ENCODE data around the gene RBM8A. TPM values are rescaled to one million over a fixed set of nuclear protein-coding genes. Genes with fewer than 3 reads are reported as not detected.
A peak's percentile ranks its signal among the peaks of the same experiment; 100 is the strongest.
"Not testable (repeated sequence)": the region's sequence is repeated elsewhere in the genome, so short reads cannot be mapped to it uniquely, and the experiment has no call there.

Gene RBM8A
- total RNA-seq, 1 donor from 2014 or later: 173 TPM

DNA sequence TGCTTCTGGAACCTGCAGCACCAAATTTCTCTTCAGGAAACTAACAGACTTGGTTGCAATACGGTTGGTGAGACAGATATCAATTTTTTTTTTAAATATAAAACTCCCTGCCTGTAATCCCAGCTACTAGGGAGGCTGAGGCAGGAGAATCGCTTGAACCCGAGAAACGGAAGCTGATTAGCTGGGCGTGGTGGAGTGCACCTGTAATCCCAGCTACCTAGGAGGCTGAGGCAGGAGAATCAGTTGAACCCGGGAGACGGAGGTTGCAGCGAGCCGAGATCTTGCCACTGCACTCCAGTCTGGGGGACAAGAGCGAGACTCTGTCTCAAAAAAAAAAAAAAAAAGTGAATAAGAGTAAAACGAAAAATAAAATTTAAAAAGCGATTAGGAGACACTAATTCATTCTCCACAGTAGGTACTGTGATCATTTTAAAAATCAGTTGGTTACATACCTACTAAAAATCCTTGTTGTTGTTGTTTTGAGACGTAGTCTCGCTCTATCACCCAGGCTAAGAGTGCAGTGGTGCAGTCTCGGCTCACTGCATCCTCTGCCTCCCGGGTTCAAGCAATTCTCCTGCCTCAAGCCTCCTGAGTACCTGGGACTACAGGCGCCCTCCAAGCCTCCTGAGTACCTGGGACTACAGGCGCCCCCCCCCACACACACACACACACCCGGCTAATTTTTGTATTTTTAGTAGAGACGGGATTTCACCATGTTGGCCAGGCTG is 796 bp upstream of the RBM8A start:
- no peak for DNase-seq (ENCODE audit: low read depth)
- Histone ChIP-seq H3K4me3 (ENCODE audit: low read depth, low read length) (peak overlapping the region; percentile 61), H3K36me3 (ENCODE audit: control insufficient read depth, insufficient read depth, low read length) (no peaks in the 10 kb centered on the region), H3K27me3 (ENCODE audit: control insufficient read depth, insufficient read depth, low read length) (no peaks in the 10 kb centered on the region)
- TF ChIP-seq, protein P1, sequence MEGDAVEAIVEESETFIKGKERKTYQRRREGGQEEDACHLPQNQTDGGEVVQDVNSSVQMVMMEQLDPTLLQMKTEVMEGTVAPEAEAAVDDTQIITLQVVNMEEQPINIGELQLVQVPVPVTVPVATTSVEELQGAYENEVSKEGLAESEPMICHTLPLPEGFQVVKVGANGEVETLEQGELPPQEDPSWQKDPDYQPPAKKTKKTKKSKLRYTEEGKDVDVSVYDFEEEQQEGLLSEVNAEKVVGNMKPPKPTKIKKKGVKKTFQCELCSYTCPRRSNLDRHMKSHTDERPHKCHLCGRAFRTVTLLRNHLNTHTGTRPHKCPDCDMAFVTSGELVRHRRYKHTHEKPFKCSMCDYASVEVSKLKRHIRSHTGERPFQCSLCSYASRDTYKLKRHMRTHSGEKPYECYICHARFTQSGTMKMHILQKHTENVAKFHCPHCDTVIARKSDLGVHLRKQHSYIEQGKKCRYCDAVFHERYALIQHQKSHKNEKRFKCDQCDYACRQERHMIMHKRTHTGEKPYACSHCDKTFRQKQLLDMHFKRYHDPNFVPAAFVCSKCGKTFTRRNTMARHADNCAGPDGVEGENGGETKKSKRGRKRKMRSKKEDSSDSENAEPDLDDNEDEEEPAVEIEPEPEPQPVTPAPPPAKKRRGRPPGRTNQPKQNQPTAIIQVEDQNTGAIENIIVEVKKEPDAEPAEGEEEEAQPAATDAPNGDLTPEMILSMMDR (IDR thresholded peaks at IDR 0.05; ENCODE audit: insufficient read depth, low read length, poor library complexity, severe bottlenecking): no peak

DNA sequence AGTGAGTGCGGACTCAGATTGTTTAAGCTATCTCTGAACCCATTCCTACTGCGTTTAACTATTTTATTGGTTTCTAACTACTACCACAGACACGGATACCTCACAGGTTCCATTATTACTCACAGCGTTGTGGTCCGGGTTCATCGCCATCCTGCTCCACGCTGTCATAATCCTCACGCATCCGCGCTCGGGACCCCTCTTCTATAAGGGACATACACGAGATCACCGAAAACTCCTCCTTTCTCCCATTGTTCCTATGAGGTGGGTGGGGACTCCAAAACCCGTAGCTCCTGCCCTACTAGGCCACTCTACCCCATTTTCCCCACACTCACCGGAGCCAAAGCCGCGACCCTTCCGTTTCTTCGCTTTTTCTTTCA is 610 bp downstream of the RBM8A start:
- H3K36me3 ChIP-seq (ENCODE audit: control insufficient read depth, insufficient read depth, low read length): no peaks in the 10 kb centered on the region
- TF ChIP-seq, protein P1 (IDR thresholded peaks at IDR 0.05; ENCODE audit: insufficient read depth, low read length, poor library complexity, severe bottlenecking): no peak
- no peak for DNase-seq (ENCODE audit: low read depth)
- peak overlapping the region; percentile 61 for H3K4me3 ChIP-seq (ENCODE audit: low read depth, low read length)
- no peaks in the 10 kb centered on the region for H3K27me3 ChIP-seq (ENCODE audit: control insufficient read depth, insufficient read depth, low read length)

DNA sequence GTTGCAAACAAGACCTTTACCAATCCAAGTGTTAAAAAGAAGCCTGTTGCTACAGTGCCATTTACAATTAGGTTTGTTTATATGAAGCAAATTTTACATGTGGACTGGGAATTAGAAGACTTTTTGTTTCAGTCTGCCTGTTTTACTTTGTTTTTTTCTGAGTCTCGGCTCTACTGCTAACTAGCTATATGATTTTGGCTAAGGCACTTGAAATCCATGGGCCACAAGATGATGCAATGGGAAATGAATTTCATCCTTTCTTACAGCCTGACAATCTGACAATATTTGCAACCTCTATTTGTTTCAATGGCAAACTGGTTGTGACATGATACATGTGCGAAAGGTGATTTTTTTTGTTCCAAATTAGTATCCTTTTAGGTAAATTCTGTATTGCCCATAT is 5.0 kb downstream of the RBM8A start:
- no peak overlapping the region for H3K4me3 ChIP-seq (ENCODE audit: low read depth, low read length)
- no peak for DNase-seq (ENCODE audit: low read depth)
- no peaks in the 10 kb centered on the region for H3K27me3 ChIP-seq (ENCODE audit: control insufficient read depth, insufficient read depth, low read length)
- TF ChIP-seq, protein P1 (IDR thresholded peaks at IDR 0.05; ENCODE audit: insufficient read depth, low read length, poor library complexity, severe bottlenecking): no peak
- H3K36me3 ChIP-seq (ENCODE audit: control insufficient read depth, insufficient read depth, low read length): no peaks in the 10 kb centered on the region

DNA sequence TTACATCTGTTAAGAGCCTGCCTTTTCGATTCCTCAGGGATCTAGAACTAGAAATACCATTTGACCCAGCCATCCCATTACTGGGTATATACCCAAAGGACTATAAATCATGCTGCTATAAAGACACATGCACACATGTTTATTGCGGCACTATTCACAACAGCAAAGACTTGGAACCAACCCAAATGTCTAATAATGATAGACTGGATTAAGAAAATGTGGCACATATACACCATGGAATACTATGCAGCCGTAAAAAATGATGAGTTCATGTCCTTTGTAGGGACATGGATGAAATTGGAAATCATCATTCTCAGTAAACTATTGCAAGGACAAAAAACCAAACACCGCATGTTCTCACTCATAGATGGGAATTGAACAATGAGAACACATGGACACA is 7.0 kb downstream of the RBM8A start:
- not testable (repeated sequence) for H3K4me3 ChIP-seq (ENCODE audit: low read depth, low read length); H3K27me3 ChIP-seq (ENCODE audit: control insufficient read depth, insufficient read depth, low read length); DNase-seq (ENCODE audit: low read depth); H3K36me3 ChIP-seq (ENCODE audit: control insufficient read depth, insufficient read depth, low read length)

DNA sequence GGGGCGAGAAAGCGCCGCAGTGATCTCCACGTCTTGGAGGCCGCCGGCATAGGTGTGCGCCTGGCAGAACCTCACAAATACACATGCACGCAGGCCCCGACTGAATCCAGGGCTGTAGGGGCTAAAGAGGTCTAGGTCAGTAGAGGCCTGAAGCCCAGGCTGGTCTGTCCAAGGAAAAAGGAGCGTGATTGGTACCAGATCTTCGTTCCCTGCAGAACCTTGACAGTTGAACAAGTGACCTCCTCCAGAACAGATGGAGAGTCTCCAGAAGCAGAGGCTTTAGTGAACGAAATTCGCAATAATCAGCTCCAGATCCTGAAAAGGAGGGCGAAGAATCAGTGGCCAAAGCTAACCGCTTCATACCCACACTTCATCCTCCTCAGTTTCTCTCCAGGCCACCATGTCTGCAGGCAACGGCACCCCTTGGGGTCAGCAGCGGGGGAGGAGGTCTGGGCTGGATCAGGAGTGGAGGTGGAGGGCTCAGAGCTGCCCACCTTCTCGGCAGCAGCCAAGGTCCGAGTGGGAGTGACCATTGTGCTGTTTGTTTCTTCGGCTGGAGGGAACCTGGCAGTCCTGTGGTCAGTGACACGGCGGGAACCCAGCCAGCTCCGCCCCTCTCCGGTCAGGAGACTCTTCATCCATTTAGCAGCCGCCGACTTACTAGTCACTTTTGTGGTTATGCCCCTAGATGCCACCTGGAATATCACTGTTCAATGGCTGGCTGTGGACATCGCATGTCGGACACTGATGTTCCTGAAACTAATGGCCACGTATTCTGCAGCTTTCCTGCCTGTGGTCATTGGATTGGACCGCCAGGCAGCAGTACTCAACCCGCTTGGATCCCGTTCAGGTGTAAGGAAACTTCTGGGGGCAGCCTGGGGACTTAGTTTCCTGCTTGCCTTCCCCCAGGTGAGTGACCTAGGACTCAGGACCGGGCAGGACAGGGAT is 8.0 kb downstream of the RBM8A start:
- TF ChIP-seq, protein P1 (IDR thresholded peaks at IDR 0.05; ENCODE audit: insufficient read depth, low read length, poor library complexity, severe bottlenecking): no peak
- peak; percentile 25 for DNase-seq (ENCODE audit: low read depth)
- Histone ChIP-seq H3K36me3 (ENCODE audit: control insufficient read depth, insufficient read depth, low read length) (no peaks in the 10 kb centered on the region), H3K4me3 (ENCODE audit: low read depth, low read length) (peak overlapping the region; percentile 80), H3K27me3 (ENCODE audit: control insufficient read depth, insufficient read depth, low read length) (no peaks in the 10 kb centered on the region)
